Stimulated activated CD4-positive, alpha-beta T cell treated with anti-CD3 and anti-CD28 coated beads, Interleukin-12 subunit alpha, Interleukin-12 subunit beta, amount 100 ng/mL, for 4 hours (primary cell): ENCODE data around the gene ERF.
A peak's percentile ranks its signal among the peaks of the same experiment; 100 is the strongest.
"Not testable (repeated sequence)": the region's sequence is repeated elsewhere in the genome, so short reads cannot be mapped to it uniquely, and the experiment has no call there.

Source experiments
- DNase-seq: peaks from one replicate; pipeline ENCODE4 v3.0.0-alpha.2; 2020

The ERF gene

GRCh38 chr19:42273407-42274064 is 18.6 kb upstream of the ERF start:
- DNase-seq = no peak

GRCh38 chr19:42272989-42273406 is 18.1 kb upstream of the ERF start:
- DNase-seq = no peak

- DNase-seq = no peak
Observed at GRCh38 chr19:42272535-42272897, 17.6 kb upstream of the ERF start.

GRCh38 chr19:42271861-42272534 is 17.1 kb upstream of the ERF start:
- no peak for DNase-seq

- DNase-seq = no peak
Observed at GRCh38 chr19:42271045-42271419, 16.1 kb upstream of the ERF start.

GRCh38 chr19:42270346-42271044 is 15.6 kb upstream of the ERF start:
- DNase-seq = peak; percentile 54

- no peak for DNase-seq
Observed at GRCh38 chr19:42269478-42270345, 14.8 kb upstream of the ERF start.

- DNase-seq = peak; percentile 99
Observed at GRCh38 chr19:42268704-42269477, 14.0 kb upstream of the ERF start, which contains the start of gene CIC. TSS of gene CIC (plus strand) at chr19:42269252. CDS start at chr19:42271784, 2,532 bp downstream.

- peak; percentile 92 for DNase-seq
Observed at GRCh38 chr19:42268142-42268703, 13.3 kb upstream of the ERF start.

- DNase-seq = no peak
Observed at GRCh38 chr19:42267644-42268141, 12.8 kb upstream of the ERF start.

- DNase-seq = not testable (repeated sequence)
Observed at GRCh38 chr19:42266928-42267603, 12.1 kb upstream of the ERF start.

GRCh38 chr19:42266105-42266504 is 11.2 kb upstream of the ERF start:
- not testable (repeated sequence) for DNase-seq

GRCh38 chr19:42261763-42262162 is 6.8 kb upstream of the ERF start:
- no peak for DNase-seq

GRCh38 chr19:42257842-42258241 is 2.9 kb upstream of the ERF start:
- not testable (repeated sequence) for DNase-seq

GRCh38 chr19:42255766-42256745 is 1.1 kb upstream of the ERF start:
- no peak for DNase-seq

GRCh38 chr19:42254089-42254849 is 659 bp downstream of the ERF start:
- peak; percentile 79 for DNase-seq

GRCh38 chr19:42253245-42254088 is 1.5 kb downstream of the ERF start:
- peak; percentile 67 for DNase-seq
